Aorta (tissue), 5 donors: ENCODE data around the gene MATK. TPM values are rescaled to one million over a fixed set of nuclear protein-coding genes. Genes with fewer than 3 reads are reported as not detected.

Experiments used
- ATAC-seq: fragments of 200-7000 bp; cut with Tn5 transposase; one replicate; pipeline ENCODE4 v1.9.1; 2022; ENCODE audit warnings: moderate library complexity; ENCODE audit not compliant: low FRiP score
- DNase-seq, 2 donors: peaks; one replicate each; pipeline ENCODE4 v3.0.0-alpha.2; 2020
- H3K27ac ChIP-seq, 2 donors: one replicate each; pipeline ENCODE4 v1.5.1; 2013; ENCODE audit warnings: low read length in 2 of 2, mild to moderate bottlenecking in 2 of 2, moderate library complexity in 2 of 2, control low read depth in 1 of 2, inconsistent platforms in 1 of 2, low read depth in 1 of 2
- H3K27me3 ChIP-seq, 2 donors: one replicate each; pipeline ENCODE4 v1.6.1; 2013; ENCODE audit warnings: control low read depth in 1 of 2, low read length in 1 of 2, mild to moderate bottlenecking in 1 of 2, moderate library complexity in 1 of 2; ENCODE audit not compliant: insufficient read depth in 2 of 2, control insufficient read depth in 1 of 2
- H3K36me3 ChIP-seq, 2 donors: one replicate each; pipeline ENCODE4 v1.6.1; 2013; ENCODE audit warnings: control low read depth in 1 of 2, low read length in 1 of 2, mild to moderate bottlenecking in 1 of 2; ENCODE audit not compliant: insufficient read depth in 2 of 2, control insufficient read depth in 1 of 2
- H3K4me1 ChIP-seq, 2 donors: one replicate each; pipeline ENCODE4 v1.6.1; 2013; ENCODE audit warnings: low read length in 2 of 2, control low read depth in 1 of 2, mild to moderate bottlenecking in 1 of 2, moderate library complexity in 1 of 2; ENCODE audit not compliant: insufficient read depth in 2 of 2, control insufficient read depth in 1 of 2
- H3K4me3 ChIP-seq, 2 donors: one replicate each; pipeline ENCODE4 v1.5.1; 2013; ENCODE audit warnings: low read length in 2 of 2, control low read depth in 1 of 2, mild to moderate bottlenecking in 1 of 2
- H3K9me3 ChIP-seq: one replicate; pipeline ENCODE4 v1.6.1; 2013; ENCODE audit warnings: mild to moderate bottlenecking, low read length; ENCODE audit not compliant: control insufficient read depth
- WGBS, 2 donors: extraction: QIAGEN DNeasy Blood & Tissue Kit; methylation state at CpG; one replicate each; pipeline ENCODE4 v1.1.7; 2013; 5-methylcytosine and 5-hydroxymethylcytosine counted together
- intact Hi-C, 2 donors: fragments of 100-400 bp; cut with DNase I; formaldehyde crosslinking; loops; one replicate each; pipeline versions ENCODE4 v1.14.2 to v1.15.0; 2022
- polyA plus RNA-seq, 2 donors: library from polyadenylated mRNA; stranded (reverse); fragments of 200-250 nt; gene quantifications; one replicate each; pipeline ENCODE4 v1.2.3, GENCODE V29; 2013
- total RNA-seq, 2 donors: library from RNA; stranded (reverse); fragmentation: NEBNext Ultra II Directional; extraction: Animal tissue kit (Norgen Biotek cat#: 25700); gene quantifications; one replicate each; pipeline ENCODE4 v1.2.1, GENCODE V29; 2021
- donor health status: healthy with polysubstance abuse.
- donor health status: Bipolar disorder and iron deficiency.
- donor health status: DM: no; HTN: no; CAD: no.
- donor health status: DM: no; HTN: no; CAD: no.
- donor health status: DM: yes; HTN: yes; CAD: no.

Gene MATK
- total and polyA plus RNA-seq, 4 donors, result 1.7 to 5.5 (median 1.9) TPM

DNA sequence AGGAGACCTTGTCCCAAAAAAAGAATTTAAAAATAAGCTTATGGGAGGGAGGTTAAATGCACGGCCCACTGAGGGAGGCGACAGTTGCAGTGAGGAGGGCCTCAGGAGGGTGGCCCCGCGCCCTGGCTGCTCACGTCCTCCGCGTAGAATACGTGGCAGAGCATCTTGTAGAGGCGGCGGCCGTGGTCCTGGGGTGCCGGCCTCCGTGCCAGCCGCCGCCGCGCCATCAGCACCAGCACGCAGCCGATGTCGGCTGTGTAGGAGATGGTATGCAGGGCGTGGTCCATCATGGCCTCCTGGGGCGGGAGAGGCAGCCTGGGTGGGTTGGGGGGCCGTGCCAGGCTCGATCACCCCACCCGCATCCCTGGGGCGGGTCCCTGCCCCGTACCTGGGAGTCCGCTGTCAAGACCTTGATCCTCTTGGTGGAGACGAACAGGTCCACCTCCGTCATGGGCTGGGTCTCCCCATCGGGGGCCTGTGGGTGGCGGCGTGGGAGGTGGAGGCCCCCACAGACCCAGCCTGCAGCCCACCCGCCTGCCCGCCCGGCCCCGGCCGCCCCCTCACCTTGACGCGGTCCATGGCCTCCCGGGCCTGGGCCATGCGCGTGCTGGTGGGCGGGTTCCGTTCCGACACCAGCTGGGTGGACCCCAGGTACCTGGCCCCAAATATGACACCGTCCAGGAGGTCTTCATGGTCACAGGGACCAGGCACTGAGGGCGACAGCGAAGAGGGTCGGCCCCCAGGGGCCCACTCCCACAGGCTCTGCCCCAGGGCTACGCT, 32.4 kb downstream of the MATK start:
- no peak overlapping the region for H3K27ac ChIP-seq
- ATAC-seq, result peak; percentile 26
- intact Hi-C loops, result no loop called here
- H3K9me3 ChIP-seq, result no peaks in the 10 kb centered on the region
- no peaks in the 10 kb centered on the region for H3K27me3 ChIP-seq
- H3K4me1 ChIP-seq, result no peaks in the 10 kb centered on the region
- WGBS, 2 donors, result 95% methylated on average over 50 to 51 of the region's 51 CpGs
- DNase-seq, result no peak
- no peak overlapping the region for H3K4me3 ChIP-seq
- H3K36me3 ChIP-seq, result no peaks in the 10 kb centered on the region

GRCh38 chr19:3752492-3752891, 33.7 kb downstream of the MATK start:
- H3K27ac ChIP-seq, result no peak overlapping the region
- H3K36me3 ChIP-seq, result no peaks in the 10 kb centered on the region
- no peaks in the 10 kb centered on the region for H3K27me3 ChIP-seq
- ATAC-seq (no peak), DNase-seq (no peak)
- H3K4me3 ChIP-seq, result no peak overlapping the region
- WGBS, 2 donors, result 82 to 84% methylated on average over 20 to 25 of the region's 25 CpGs
- no peaks in the 10 kb centered on the region for H3K9me3 ChIP-seq
- intact Hi-C loops, result no loop called here
- H3K4me1 ChIP-seq, result no peaks in the 10 kb centered on the region

GRCh38 chr19:3751236-3751635, 34.9 kb downstream of the MATK start:
- no peaks in the 10 kb centered on the region for H3K36me3 ChIP-seq
- H3K4me3 ChIP-seq, result no peak overlapping the region
- intact Hi-C loops, result no loop called here

DNA sequence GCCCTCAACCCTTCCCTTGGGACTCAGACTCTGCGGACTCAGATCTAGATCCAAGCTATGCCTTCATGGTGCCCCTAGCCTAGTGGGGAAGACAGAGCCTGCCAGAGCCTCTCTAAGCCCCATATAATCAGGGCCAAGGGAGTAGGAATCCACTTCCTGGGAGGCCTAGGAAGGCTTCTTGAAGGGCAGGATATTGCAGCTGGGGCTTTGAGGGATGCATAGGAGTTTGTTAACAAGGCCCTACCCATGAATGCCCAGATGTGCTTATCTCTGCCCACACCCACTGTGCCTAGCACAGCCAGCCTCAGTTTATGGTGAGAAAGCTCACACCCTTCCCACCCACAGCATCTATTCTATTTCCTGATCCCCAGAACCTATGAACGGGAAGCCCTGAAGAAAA, 36.0 kb downstream of the MATK start:
- no peak overlapping the region for H3K27ac ChIP-seq
- H3K9me3 ChIP-seq, result no peaks in the 10 kb centered on the region
- no peak for DNase-seq
- no peak for ATAC-seq
- no peaks in the 10 kb centered on the region for H3K36me3 ChIP-seq
- no peaks in the 10 kb centered on the region for H3K4me1 ChIP-seq
- H3K4me3 ChIP-seq, result no peak overlapping the region
- WGBS, 2 donors, result 96 to 98% methylated on average over 2 of the region's 2 CpGs
- H3K27me3 ChIP-seq, result no peaks in the 10 kb centered on the region
- intact Hi-C loops, result no loop called here

More at GRCh38 chr19:3751236-3751635, 34.9 kb downstream of the MATK start:
- Histone ChIP-seq H3K4me1 (no peaks in the 10 kb centered on the region), H3K9me3 (no peaks in the 10 kb centered on the region), H3K27ac (no peak overlapping the region), H3K27me3 (no peaks in the 10 kb centered on the region)
- WGBS, 2 donors, result 92 to 94% methylated on average over 29 to 30 of the region's 30 CpGs
- ATAC-seq (no peak), DNase-seq (no peak)

DNA sequence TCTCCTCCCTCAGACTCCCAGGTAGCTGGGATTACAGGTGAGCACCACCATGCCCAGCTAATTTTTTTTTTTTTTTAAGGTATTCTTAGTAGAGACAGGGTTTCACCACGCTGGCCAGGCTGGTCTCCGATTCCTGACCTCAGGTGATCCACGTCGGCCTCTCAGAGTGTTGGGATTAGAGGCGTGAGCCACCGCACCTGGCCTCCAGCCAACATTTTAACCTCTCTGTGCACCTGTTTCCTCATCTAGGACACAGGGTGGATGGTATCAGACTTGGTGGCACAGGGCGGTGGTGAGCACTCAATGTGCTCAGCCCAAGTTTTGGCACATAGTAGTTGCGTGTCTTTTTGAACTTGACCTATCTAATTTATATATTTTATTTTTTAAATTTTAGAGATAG, 37.2 kb downstream of the MATK start:
- WGBS, 2 donors, result 78 to 85% methylated on average over 8 of the region's 8 CpGs
- intact Hi-C loops, result no loop called here
- Histone ChIP-seq H3K9me3 (no peaks in the 10 kb centered on the region), H3K4me1 (no peaks in the 10 kb centered on the region), H3K4me3 (no peak overlapping the region), H3K27ac (no peak overlapping the region), H3K36me3 (no peaks in the 10 kb centered on the region), H3K27me3 (no peaks in the 10 kb centered on the region)
- DNase-seq (no peak), ATAC-seq (no peak)

GRCh38 chr19:3746371-3747056, 39.7 kb downstream of the MATK start:
- 72% methylated on average over 31 of the region's 31 CpGs for WGBS, 2 donors
- H3K27me3 ChIP-seq, result no peaks in the 10 kb centered on the region
- no peaks in the 10 kb centered on the region for H3K9me3 ChIP-seq
- no peak for DNase-seq
- no peak overlapping the region for H3K4me3 ChIP-seq
- no peaks in the 10 kb centered on the region for H3K36me3 ChIP-seq
- H3K27ac ChIP-seq, result no peak overlapping the region
- no peak for ATAC-seq
- intact Hi-C loops, result no loop called here
- no peaks in the 10 kb centered on the region for H3K4me1 ChIP-seq

DNA sequence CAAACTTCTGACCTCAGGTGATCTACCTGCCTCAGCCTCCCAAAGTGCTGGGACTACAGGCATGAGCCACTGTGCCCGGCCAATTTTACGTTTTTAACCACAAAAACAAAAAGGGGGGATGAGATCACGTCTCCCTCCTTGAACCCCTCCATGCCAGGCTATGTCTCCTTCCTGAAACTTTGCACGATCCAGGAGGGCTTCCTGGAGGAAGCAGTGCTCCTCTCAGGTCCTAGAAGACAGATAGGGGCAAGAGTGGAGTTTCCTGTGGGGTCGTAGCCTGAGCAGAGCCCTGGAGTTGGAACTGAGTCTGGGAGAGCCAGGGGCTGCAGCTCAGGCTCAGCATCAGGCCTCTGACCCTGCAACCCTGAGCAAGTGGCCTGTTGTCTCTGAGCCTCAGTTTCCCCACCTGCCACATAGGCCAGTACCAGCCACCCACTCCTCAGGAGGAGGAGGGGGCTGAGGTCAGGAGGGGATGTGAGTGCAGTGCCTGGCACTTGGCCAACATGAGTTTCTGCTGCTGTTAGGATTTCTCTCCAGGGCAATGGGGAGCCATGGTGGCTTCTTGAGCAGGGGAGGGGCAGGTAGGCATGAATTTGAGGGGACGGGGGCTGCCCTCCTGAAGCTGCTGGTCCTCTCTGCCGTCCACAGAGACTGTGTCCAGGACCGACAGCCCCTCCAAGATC, 40.7 kb downstream of the MATK start:
- no peaks in the 10 kb centered on the region for H3K9me3 ChIP-seq
- no peaks in the 10 kb centered on the region for H3K4me1 ChIP-seq
- WGBS, 2 donors, result 60 to 66% methylated on average over 8 of the region's 8 CpGs
- H3K4me3 ChIP-seq, result no peak overlapping the region
- no peaks in the 10 kb centered on the region for H3K36me3 ChIP-seq
- H3K27me3 ChIP-seq, result no peaks in the 10 kb centered on the region
- H3K27ac ChIP-seq, result no peak overlapping the region
- no peak for ATAC-seq
- no peak for DNase-seq
- intact Hi-C loops, result no loop called here

- ATAC-seq, result no peak
- Histone ChIP-seq H3K36me3 (no peaks in the 10 kb centered on the region), H3K9me3 (no peaks in the 10 kb centered on the region), H3K27me3 (no peaks in the 10 kb centered on the region), H3K27ac (no peak overlapping the region), H3K4me1 (no peaks in the 10 kb centered on the region), H3K4me3 (no peak overlapping the region)
- intact Hi-C loops, result no loop called here
- DNase-seq, result no peak
- 95 to 96% methylated on average over 2 of the region's 2 CpGs for WGBS, 2 donors
Observed at GRCh38 chr19:3743486-3743885, 42.7 kb downstream of the MATK start.
